Naive thymus-derived CD4-positive, alpha-beta T cell (primary cell): ENCODE measurements around the gene MEIOB. TPM values are rescaled to one million over a fixed set of nuclear protein-coding genes. Genes with fewer than 3 reads are reported as not detected.
"Not testable (repeated sequence)": the region's sequence is repeated elsewhere in the genome, so short reads cannot be mapped to it uniquely, and the experiment has no call there.

ENCODE experiments used
- ATAC-seq: fragments of 150-1000 bp; cut with Tn5 transposase; 2 replicates; pipeline ENCODE4 v1.10.0; 2021; ENCODE audit warnings: mild to moderate bottlenecking, moderate library complexity
- CTCF ChIA-PET: fragments of 350-600 bp; sonication (Branson Sonifier 250); formaldehyde crosslinking; loops from one replicate; lab custom pipeline; 2021; ENCODE audit warnings: antibody characterized with exemption; lab: Charles Lee
- POLR2A ChIA-PET: fragments of 350-600 bp; sonication (Branson Sonifier 250); formaldehyde crosslinking; loops from one replicate; lab custom pipeline; 2021; ENCODE audit warnings: antibody characterized with exemption, inconsistent platforms; lab: Charles Lee
- DNase-seq, 9 donors: peaks; one replicate each; pipeline versions ENCODE4 v3.0.0 to v3.0.0-alpha.2; 2020 to 2022; ENCODE audit warnings: mixed read lengths in 1 of 9
- H3K27ac ChIP-seq: one replicate; pipeline ENCODE4 v1.7.0; 2013; ENCODE audit warnings: mild to moderate bottlenecking, low read depth, low read length, moderate library complexity
- H3K27me3 ChIP-seq, 2 donors: one replicate each; pipeline ENCODE4 v1.7.0; 2013; ENCODE audit warnings: low read length in 2 of 2, mild to moderate bottlenecking in 2 of 2, moderate library complexity in 2 of 2; ENCODE audit not compliant: control insufficient read depth in 2 of 2, insufficient read depth in 2 of 2
- H3K36me3 ChIP-seq, 3 experiments: 1 replicate in 2 of 3; 2 replicates in 1 of 3; pipeline ENCODE4 v1.7.0; 2013; ENCODE audit warnings: low read length in 3 of 3, mild to moderate bottlenecking in 3 of 3, moderate library complexity in 1 of 3; ENCODE audit not compliant: insufficient read depth in 3 of 3, control insufficient read depth in 2 of 3
- H3K4me1 ChIP-seq, 2 donors: one replicate each; pipeline ENCODE4 v1.7.0; 2013; ENCODE audit warnings: low read length in 2 of 2, mild to moderate bottlenecking in 2 of 2, moderate library complexity in 1 of 2; ENCODE audit not compliant: control insufficient read depth in 2 of 2, insufficient read depth in 2 of 2
- H3K4me3 ChIP-seq: 2 replicates; pipeline ENCODE4 v1.7.0; 2013; ENCODE audit warnings: mild to moderate bottlenecking, low read length
- H3K9me3 ChIP-seq, 3 experiments: 1 replicate in 2 of 3; 2 replicates in 1 of 3; pipeline ENCODE4 v1.7.0; 2013; ENCODE audit warnings: low read length in 3 of 3; ENCODE audit not compliant: control insufficient read depth in 2 of 3
- H3K27ac Mint-ChIP-seq, 9 donors: one replicate each; pipeline ENCODE4 v1.8.0; 2020 to 2022; ENCODE audit warnings: mixed read lengths in 9 of 9, mild to moderate bottlenecking in 8 of 9, moderate library complexity in 5 of 9, inconsistent platforms in 2 of 9
- H3K27me3 Mint-ChIP-seq, 5 donors: one replicate each; pipeline ENCODE4 v1.8.0; 2021 to 2022; ENCODE audit warnings: mixed read lengths in 5 of 5, mild to moderate bottlenecking in 1 of 5
- H3K36me3 Mint-ChIP-seq, 5 donors: one replicate each; pipeline ENCODE4 v1.8.0; 2020 to 2022; ENCODE audit warnings: mixed read lengths in 5 of 5, mild to moderate bottlenecking in 3 of 5, inconsistent platforms in 1 of 5
- H3K4me1 Mint-ChIP-seq, 7 donors: one replicate each; pipeline ENCODE4 v1.8.0; 2020 to 2022; ENCODE audit warnings: mixed read lengths in 7 of 7, mild to moderate bottlenecking in 3 of 7, inconsistent platforms in 1 of 7
- H3K4me3 Mint-ChIP-seq, 10 donors: one replicate each; pipeline ENCODE4 v1.8.0; 2020 to 2022; ENCODE audit warnings: mild to moderate bottlenecking in 10 of 10, mixed read lengths in 10 of 10, moderate library complexity in 6 of 10, inconsistent platforms in 2 of 10
- H3K9me3 Mint-ChIP-seq, 11 donors: one replicate each; pipeline ENCODE4 v1.8.0; 2020 to 2022; ENCODE audit warnings: mixed read lengths in 11 of 11, mild to moderate bottlenecking in 4 of 11, inconsistent platforms in 1 of 11, moderate library complexity in 1 of 11
- intact Hi-C, 2 donors: fragments of 100-400 bp; cut with micrococcal nuclease; formaldehyde crosslinking; loops; one replicate each; pipeline ENCODE4 v1.15.1; 2023
- polyA plus RNA-seq, 2 donors: library from polyadenylated mRNA; unstranded; fragments of 300-500 nt; fragmentation: Illumina TruSeq; gene quantifications; one replicate each; pipeline ENCODE4 v1.2.3, GENCODE V29; 2021
- total RNA-seq, 6 experiments: library from RNA in 5 of 6; stranded (reverse) in 5 of 6; gene quantifications; 1 replicate in 5 of 6; 2 replicates in 1 of 6; pipeline ENCODE4 v1.2.3 and lab custom pipeline; 2021 to 2026

The MEIOB gene
- total and polyA plus RNA-seq, 7 experiments from 2014 or later, result not detected

DNA sequence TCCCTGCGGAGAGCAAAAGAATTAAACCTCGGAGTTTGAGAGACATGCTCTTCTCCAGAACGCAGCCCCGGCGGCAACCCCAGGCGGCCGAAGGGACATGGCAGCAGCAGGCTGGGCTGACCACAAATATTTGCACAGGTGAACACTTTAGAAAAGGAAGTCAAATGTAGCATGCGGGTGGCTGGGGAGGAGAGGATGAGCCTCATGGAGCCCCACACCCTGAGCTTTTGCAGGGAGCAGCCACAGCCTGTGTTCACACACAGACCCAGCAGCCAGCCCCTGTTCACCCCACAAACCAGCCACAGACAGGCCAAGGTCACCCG lies 28.4 kb upstream of the MEIOB start:
- Histone ChIP-seq H3K9me3 (no peaks in the 10 kb centered on the region), H3K4me1 (no peaks in the 10 kb centered on the region), H3K27me3 (no peaks in the 10 kb centered on the region), H3K27ac (no peak overlapping the region), H3K4me3 (no peak overlapping the region), H3K36me3 (no peaks in the 10 kb centered on the region)
- ChIA-PET CTCF (no interaction called here), POLR2A (no interaction called here)
- Mint-ChIP-seq H3K9me3 (no peaks in the 10 kb centered on the region), H3K4me3 (no peak overlapping the region), H3K36me3 (no peaks in the 10 kb centered on the region), H3K4me1 (no peaks in the 10 kb centered on the region), H3K27me3 (peaks cover 0 to 9% (median 6%) of the 10 kb centered on the region in 5 donors), H3K27ac (no peak overlapping the region)
- intact Hi-C loops, result no loop called here
- DNase-seq, result no peak
- ATAC-seq, result no peak

DNA sequence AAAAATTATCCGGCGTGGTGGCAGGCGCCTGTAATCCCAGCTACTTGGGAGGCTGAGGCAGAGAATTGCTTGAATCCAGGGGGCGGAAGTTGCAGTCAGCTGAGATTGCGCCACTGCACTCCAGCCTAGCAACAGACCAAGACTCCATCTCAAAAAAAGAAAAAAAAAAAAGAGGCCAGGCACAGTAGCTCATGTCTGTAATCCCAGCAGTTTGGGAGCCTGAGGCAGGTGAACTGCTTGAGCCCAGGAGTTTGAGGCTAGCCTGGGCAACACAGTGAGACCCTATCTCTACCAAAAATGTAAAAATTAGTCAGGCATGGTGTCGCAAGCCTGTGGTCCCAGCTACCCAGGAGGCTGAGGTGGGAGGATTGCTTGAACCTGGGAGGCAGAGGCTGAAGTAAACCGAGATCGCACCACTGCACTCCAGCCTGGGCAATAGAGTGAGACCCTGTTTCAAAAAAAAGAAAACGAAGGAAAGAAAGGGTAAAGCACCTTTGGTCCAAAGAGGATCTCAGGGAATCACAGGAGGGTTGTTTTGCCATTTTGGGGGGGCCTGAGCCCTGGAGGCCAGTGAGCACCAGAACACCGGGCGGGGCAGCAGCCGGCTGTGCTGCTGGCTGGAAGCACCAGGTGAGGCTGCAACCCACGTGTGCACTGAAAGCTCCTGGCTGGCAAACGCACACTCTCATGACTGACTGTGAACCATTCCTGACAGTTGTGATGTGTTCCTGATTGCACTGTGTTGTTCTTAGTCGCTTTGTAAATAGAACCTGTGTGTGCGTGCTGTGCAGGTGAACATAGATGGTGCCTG lies 27.9 kb upstream of the MEIOB start:
- no peaks in the 10 kb centered on the region for H3K4me1 ChIP-seq
- Mint-ChIP-seq H3K27me3 (peaks cover 0 to 9% (median 6%) of the 10 kb centered on the region in 5 donors), H3K9me3 (no peaks in the 10 kb centered on the region), H3K4me1 (no peaks in the 10 kb centered on the region), H3K27ac (no peak overlapping the region), H3K36me3 (no peaks in the 10 kb centered on the region), H3K4me3 (no peak overlapping the region)
- CTCF ChIA-PET, result no interaction called here
- POLR2A ChIA-PET, result no interaction called here
- DNase-seq, result no peak
- no peak for ATAC-seq
- intact Hi-C loops, result no loop called here
- H3K9me3 ChIP-seq, result no peaks in the 10 kb centered on the region
- no peak overlapping the region for H3K4me3 ChIP-seq
- no peaks in the 10 kb centered on the region for H3K27me3 ChIP-seq
- H3K27ac ChIP-seq, result no peak overlapping the region
- no peaks in the 10 kb centered on the region for H3K36me3 ChIP-seq

DNA sequence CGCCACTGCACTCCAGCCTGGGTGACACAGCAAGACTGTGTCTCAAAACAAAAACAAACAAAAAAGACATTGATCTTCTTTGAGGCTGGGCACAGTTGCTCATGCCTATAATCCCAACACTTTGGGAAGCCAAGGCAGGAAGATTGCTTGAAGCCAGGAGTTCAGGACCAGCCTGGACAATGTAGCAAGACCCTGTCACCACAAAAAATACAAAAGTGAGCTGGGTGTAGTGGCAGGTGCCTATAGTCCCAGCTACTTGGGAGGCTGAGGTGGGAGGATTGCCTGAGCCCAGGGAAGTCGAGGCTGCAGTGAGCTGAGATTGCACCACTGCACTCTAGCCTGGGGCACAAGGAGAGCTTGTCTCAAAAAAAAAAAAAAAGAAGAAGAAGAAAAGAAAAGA lies 25.7 kb upstream of the MEIOB start:
- CTCF ChIA-PET, DNase-seq, POLR2A ChIA-PET, H3K4me1 ChIP-seq, H3K9me3 ChIP-seq, H3K4me3 Mint-ChIP-seq, ATAC-seq, H3K27me3 ChIP-seq, H3K27ac ChIP-seq, intact Hi-C loops, H3K27ac Mint-ChIP-seq, H3K4me3 ChIP-seq, H3K36me3 ChIP-seq, H3K36me3 Mint-ChIP-seq, H3K9me3 Mint-ChIP-seq, H3K4me1 Mint-ChIP-seq: not testable (repeated sequence)
- peaks cover 0 to 14% (median 7%) of the 10 kb centered on the region in 5 donors for H3K27me3 Mint-ChIP-seq

DNA sequence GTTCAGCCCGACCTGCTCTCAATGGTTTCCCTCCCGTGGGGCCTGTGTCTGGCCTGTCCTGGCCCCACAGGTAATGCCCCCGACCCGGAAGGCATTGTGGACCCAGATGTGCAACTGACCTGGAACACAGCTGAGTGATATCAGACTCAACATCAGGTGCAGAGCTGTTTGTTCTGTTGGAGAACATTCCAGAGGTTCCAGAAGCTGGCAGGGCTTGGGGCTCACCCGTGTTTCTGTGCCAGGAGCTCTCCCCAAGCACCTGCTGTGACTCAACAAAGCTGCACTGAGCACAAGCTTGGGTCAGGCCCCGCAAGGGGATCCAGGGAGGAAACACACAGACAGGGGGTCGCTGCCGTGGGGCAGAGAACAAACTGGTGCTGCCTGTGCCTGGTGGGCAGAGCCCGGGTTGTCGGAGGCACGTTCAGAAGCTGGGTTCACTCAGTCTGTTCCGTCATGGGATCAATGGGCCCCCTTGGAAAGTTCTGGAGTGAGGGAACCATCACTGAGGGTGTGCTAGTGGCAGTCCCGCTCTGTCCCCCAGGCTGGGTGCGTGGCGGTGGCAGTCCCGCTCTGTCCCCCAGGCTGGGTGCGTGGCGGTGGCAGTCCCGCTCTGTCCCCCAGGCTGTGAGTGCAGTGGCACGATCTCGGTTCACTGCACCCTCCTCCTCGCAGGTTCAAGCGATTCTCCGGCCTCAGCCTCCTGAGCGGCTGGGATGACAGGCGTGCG lies 24.1 kb upstream of the MEIOB start:
- Histone ChIP-seq H3K9me3 (no peaks in the 10 kb centered on the region), H3K4me3 (no peak overlapping the region), H3K27me3 (no peaks in the 10 kb centered on the region), H3K4me1 (no peaks in the 10 kb centered on the region), H3K27ac (no peak overlapping the region), H3K36me3 (no peaks in the 10 kb centered on the region)
- Mint-ChIP-seq H3K4me3 (no peak overlapping the region), H3K4me1 (no peaks in the 10 kb centered on the region), H3K9me3 (no peaks in the 10 kb centered on the region), H3K27ac (no peak overlapping the region), H3K27me3 (peaks cover 0 to 19% (median 7%) of the 10 kb centered on the region in 5 donors), H3K36me3 (no peaks in the 10 kb centered on the region)
- ATAC-seq, result no peak
- DNase-seq, result no peak
- POLR2A ChIA-PET, result no interaction called here
- intact Hi-C loops, result no loop called here
- CTCF ChIA-PET, result no interaction called here

DNA sequence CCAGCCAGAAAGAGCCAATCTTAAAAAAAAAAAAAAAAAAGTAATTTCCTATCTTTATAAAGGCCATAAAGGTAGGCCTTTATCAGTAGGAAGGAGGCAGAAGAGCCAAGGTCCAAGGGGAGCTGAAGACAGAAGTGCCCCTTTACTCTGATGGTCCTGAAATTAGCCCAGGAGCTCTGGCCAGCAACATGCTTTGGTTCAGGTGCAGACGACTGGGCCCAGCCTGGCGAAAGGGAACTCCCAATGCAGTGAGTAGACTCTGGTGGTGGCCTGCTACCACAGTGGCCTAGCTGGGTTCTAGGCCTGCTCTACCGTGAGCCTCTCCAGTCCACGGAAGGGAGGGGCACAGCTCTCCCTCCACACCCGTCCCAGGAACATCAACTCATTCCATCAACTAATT lies 23.1 kb upstream of the MEIOB start:
- no peak overlapping the region for H3K27ac ChIP-seq
- H3K4me1 ChIP-seq, result no peaks in the 10 kb centered on the region
- H3K4me3 Mint-ChIP-seq, result no peak overlapping the region
- ChIA-PET POLR2A (no interaction called here), CTCF (no interaction called here)
- no peak for ATAC-seq
- no peak overlapping the region for H3K27ac Mint-ChIP-seq
- peaks cover 0 to 26% (median 13%) of the 10 kb centered on the region in 5 donors for H3K27me3 Mint-ChIP-seq
- peaks cover 0 to 2% (median 0%) of the 10 kb centered on the region in 7 donors for H3K4me1 Mint-ChIP-seq
- H3K36me3 ChIP-seq, result no peaks in the 10 kb centered on the region
- H3K36me3 Mint-ChIP-seq, result no peaks in the 10 kb centered on the region
- no peak overlapping the region for H3K4me3 ChIP-seq
- no peaks in the 10 kb centered on the region for H3K27me3 ChIP-seq
- intact Hi-C loops, result no loop called here
- no peak for DNase-seq
- no peaks in the 10 kb centered on the region for H3K9me3 ChIP-seq
- H3K9me3 Mint-ChIP-seq, result no peaks in the 10 kb centered on the region

DNA sequence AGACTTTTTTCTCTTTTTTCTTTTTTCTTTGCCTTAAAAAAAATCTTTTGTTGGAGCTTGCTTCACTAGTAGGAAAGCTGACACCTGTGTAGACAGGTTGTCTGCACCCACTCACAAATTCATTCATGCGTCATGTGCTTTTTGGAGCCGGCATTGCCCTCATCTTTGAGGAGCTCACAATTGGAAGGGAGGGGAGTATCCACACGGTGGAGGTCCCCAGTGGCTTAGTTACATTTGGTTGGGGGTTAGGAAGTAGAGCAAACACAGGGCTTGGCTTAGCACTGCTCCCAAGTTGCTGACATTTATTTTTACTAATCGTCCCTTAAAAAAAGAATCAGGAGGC lies 18.7 kb upstream of the MEIOB start:
- no peak for ATAC-seq
- peaks cover 0 to 2% (median 0%) of the 10 kb centered on the region in 7 donors for H3K4me1 Mint-ChIP-seq
- no peak overlapping the region for H3K27ac Mint-ChIP-seq
- intact Hi-C loops, result no loop called here
- no peaks in the 10 kb centered on the region for H3K36me3 Mint-ChIP-seq
- H3K4me3 Mint-ChIP-seq, result no peak overlapping the region
- no peak for DNase-seq
- Histone ChIP-seq H3K36me3 (no peaks in the 10 kb centered on the region), H3K4me3 (no peak overlapping the region), H3K27ac (no peak overlapping the region), H3K4me1 (no peaks in the 10 kb centered on the region), H3K27me3 (no peaks in the 10 kb centered on the region), H3K9me3 (no peaks in the 10 kb centered on the region)
- POLR2A ChIA-PET, result no interaction called here
- CTCF ChIA-PET, result no interaction called here
- H3K9me3 Mint-ChIP-seq, result no peaks in the 10 kb centered on the region
- peaks cover 0 to 29% (median 18%) of the 10 kb centered on the region in 5 donors for H3K27me3 Mint-ChIP-seq
